HG03064 (cell line): Measurements from ENCODE around the gene COX6B2.

Experiments
- ATAC-seq: cut with Tn5 transposase; IDR thresholded peaks from one replicate; pipeline ENCODE4 v1.9.1; 2021; ENCODE audit warnings: low read depth; ENCODE audit not compliant: unreplicated experiment

Gene COX6B2

GRCh38 chr19:55383279-55384130 lies 29.0 kb upstream of the COX6B2 start:
- ATAC-seq: no peak

GRCh38 chr19:55382522-55383054 lies 28.1 kb upstream of the COX6B2 start:
- no peak for ATAC-seq

GRCh38 chr19:55382013-55382412 lies 27.5 kb upstream of the COX6B2 start:
- no peak for ATAC-seq

- ATAC-seq: no peak
Observed at GRCh38 chr19:55379174-55379573, 24.7 kb upstream of the COX6B2 start.

- no peak for ATAC-seq
Observed at GRCh38 chr19:55377356-55378131, 23.0 kb upstream of the COX6B2 start.

GRCh38 chr19:55376241-55376933 lies 21.9 kb upstream of the COX6B2 start, which contains the start of gene TMEM190:
TSS of gene TMEM190 (plus strand) at chr19:55376826. CDS start at chr19:55376854, 28 bp downstream.
- no peak for ATAC-seq

- no peak for ATAC-seq
Observed at GRCh38 chr19:55373993-55374757, 19.7 kb upstream of the COX6B2 start.

- ATAC-seq: no peak
Observed at GRCh38 chr19:55373306-55373992, 18.9 kb upstream of the COX6B2 start.

- ATAC-seq: no peak
Observed at GRCh38 chr19:55372316-55373081, 18.0 kb upstream of the COX6B2 start.

GRCh38 chr19:55370305-55370988 lies 15.9 kb upstream of the COX6B2 start, which contains the start of gene IL11:
TSS of gene IL11 (minus strand) at chr19:55370463. CDS start at chr19:55370310, 153 bp downstream.
- ATAC-seq: no peak

GRCh38 chr19:55369653-55370304 lies 15.3 kb upstream of the COX6B2 start:
- no peak for ATAC-seq

- ATAC-seq: no peak
Observed at GRCh38 chr19:55368701-55369563, 14.4 kb upstream of the COX6B2 start.

- ATAC-seq: no peak
Observed at GRCh38 chr19:55368106-55368505, 13.6 kb upstream of the COX6B2 start.

GRCh38 chr19:55366790-55367189 lies 12.3 kb upstream of the COX6B2 start:
- ATAC-seq: no peak

- no peak for ATAC-seq
Observed at GRCh38 chr19:55365964-55366363, 11.4 kb upstream of the COX6B2 start.

- no peak for ATAC-seq
Observed at GRCh38 chr19:55365245-55365644, 10.7 kb upstream of the COX6B2 start.
